ENCODE results near the gene ADAMTS12. TPM values are rescaled to one million over a fixed set of nuclear protein-coding genes. Genes with fewer than 3 reads are reported as not detected.

Gene ADAMTS12
- total and polyA plus RNA-seq, 4 donors, result 0.49 to 6.4 (median 2.3) TPM

GRCh38 chr5:33929925-33930690 is 38.3 kb upstream of the ADAMTS12 start:
- TF ChIP-seq YY1 (IDR thresholded peaks at IDR 0.05), result no peak
- no peak for TF ChIP-seq EGR1 (IDR thresholded peaks at IDR 0.05; ENCODE audit: low read depth in 2 of 2)
- TF ChIP-seq JUND (IDR thresholded peaks at IDR 0.05), result no peak
- no peak for TF ChIP-seq TAF1 (conservative IDR thresholded peaks at IDR 0.05)
- TF ChIP-seq RAD21 (IDR thresholded peaks at IDR 0.05), result no peak
- no peak for TF ChIP-seq HNF4G (IDR thresholded peaks at IDR 0.05)
- TF ChIP-seq, protein P1, sequence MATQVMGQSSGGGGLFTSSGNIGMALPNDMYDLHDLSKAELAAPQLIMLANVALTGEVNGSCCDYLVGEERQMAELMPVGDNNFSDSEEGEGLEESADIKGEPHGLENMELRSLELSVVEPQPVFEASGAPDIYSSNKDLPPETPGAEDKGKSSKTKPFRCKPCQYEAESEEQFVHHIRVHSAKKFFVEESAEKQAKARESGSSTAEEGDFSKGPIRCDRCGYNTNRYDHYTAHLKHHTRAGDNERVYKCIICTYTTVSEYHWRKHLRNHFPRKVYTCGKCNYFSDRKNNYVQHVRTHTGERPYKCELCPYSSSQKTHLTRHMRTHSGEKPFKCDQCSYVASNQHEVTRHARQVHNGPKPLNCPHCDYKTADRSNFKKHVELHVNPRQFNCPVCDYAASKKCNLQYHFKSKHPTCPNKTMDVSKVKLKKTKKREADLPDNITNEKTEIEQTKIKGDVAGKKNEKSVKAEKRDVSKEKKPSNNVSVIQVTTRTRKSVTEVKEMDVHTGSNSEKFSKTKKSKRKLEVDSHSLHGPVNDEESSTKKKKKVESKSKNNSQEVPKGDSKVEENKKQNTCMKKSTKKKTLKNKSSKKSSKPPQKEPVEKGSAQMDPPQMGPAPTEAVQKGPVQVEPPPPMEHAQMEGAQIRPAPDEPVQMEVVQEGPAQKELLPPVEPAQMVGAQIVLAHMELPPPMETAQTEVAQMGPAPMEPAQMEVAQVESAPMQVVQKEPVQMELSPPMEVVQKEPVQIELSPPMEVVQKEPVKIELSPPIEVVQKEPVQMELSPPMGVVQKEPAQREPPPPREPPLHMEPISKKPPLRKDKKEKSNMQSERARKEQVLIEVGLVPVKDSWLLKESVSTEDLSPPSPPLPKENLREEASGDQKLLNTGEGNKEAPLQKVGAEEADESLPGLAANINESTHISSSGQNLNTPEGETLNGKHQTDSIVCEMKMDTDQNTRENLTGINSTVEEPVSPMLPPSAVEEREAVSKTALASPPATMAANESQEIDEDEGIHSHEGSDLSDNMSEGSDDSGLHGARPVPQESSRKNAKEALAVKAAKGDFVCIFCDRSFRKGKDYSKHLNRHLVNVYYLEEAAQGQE (IDR thresholded peaks at IDR 0.05), result no peak
- no peak for TF ChIP-seq SP1 (IDR thresholded peaks at IDR 0.05)
- TF ChIP-seq HNF4A (conservative IDR thresholded peaks at IDR 0.05), result no peak
- TF ChIP-seq CTCF (IDR thresholded peaks at IDR 0.05; ENCODE audit: low read depth, low read length, missing input control), result no peak
- H3K9me3 ChIP-seq (ENCODE audit: control insufficient read depth in 4 of 4, low read length in 3 of 4), result no peaks in the 10 kb centered on the region
- H3K4me1 ChIP-seq (ENCODE audit: control insufficient read depth in 4 of 4, insufficient read depth in 4 of 4, low read length in 3 of 4), result no peaks in the 10 kb centered on the region
- H3K27me3 ChIP-seq (ENCODE audit: control insufficient read depth in 4 of 4, insufficient read depth in 4 of 4, low read length in 3 of 4), result no peaks in the 10 kb centered on the region
- no peak overlapping the region for H3K27ac ChIP-seq (ENCODE audit: low read depth in 1 of 2, low read length in 2 of 2)
- DNase-seq (ENCODE audit: low spot score), result no peak
- 84% methylated on average over 6 of the region's 6 CpGs for WGBS
- H3K9ac ChIP-seq (ENCODE audit: low read depth in 1 of 2, low read length in 2 of 2), result no peak overlapping the region
- no peak overlapping the region for H3K4me3 ChIP-seq (ENCODE audit: low read depth in 1 of 3, low read length in 3 of 3)
- H3K36me3 ChIP-seq (ENCODE audit: control insufficient read depth in 4 of 4, insufficient read depth in 3 of 4, low read depth in 1 of 4, low read length in 3 of 4), result no peaks in the 10 kb centered on the region

DNA sequence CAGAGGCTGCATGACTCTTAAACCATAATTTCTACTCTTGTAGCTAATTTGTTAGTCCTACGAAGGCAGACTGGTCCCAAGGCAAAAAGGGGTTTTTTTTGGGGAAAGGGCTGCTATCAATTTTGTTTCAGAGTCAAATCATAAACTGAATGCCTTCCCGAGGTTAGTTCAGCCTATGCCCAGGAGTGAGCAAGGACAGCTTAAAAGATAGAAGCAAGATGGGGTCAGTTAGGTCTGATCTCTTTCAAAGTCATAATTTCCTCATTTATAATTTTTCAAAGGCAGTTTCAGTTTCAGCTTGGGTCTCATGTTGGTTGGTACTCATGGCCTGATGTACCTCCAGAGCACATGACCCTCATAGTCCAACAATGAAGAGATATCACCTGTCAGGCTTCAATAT is 36.5 kb upstream of the ADAMTS12 start:
- H3K27me3 ChIP-seq (ENCODE audit: control insufficient read depth in 4 of 4, insufficient read depth in 4 of 4, low read length in 3 of 4), result no peaks in the 10 kb centered on the region
- H3K4me3 ChIP-seq (ENCODE audit: low read depth in 1 of 3, low read length in 3 of 3), result no peak overlapping the region
- H3K9me3 ChIP-seq (ENCODE audit: control insufficient read depth in 4 of 4, low read length in 3 of 4), result no peaks in the 10 kb centered on the region
- TF ChIP-seq TAF1 (conservative IDR thresholded peaks at IDR 0.05) (no peak), HNF4A (conservative IDR thresholded peaks at IDR 0.05) (no peak), ZBTB33 (IDR thresholded peaks at IDR 0.05) (no peak), NR2F2 (IDR thresholded peaks at IDR 0.05) (no peak), SP1 (IDR thresholded peaks at IDR 0.05) (no peak), FOXA2 (IDR thresholded peaks at IDR 0.05) (no peak), EGR1 (IDR thresholded peaks at IDR 0.05; ENCODE audit: low read depth in 2 of 2) (no peak), GABPA (IDR thresholded peaks at IDR 0.05 in 1 of 2, conservative IDR thresholded peaks at IDR 0.05 in 1 of 2) (no peak), RAD21 (IDR thresholded peaks at IDR 0.05) (no peak), FOXA1 (IDR thresholded peaks at IDR 0.05) (no peak), JUND (IDR thresholded peaks at IDR 0.05) (no peak), CTCF (IDR thresholded peaks at IDR 0.05; ENCODE audit: low read depth, low read length, missing input control) (no peak)
- TF ChIP-seq, protein P2, sequence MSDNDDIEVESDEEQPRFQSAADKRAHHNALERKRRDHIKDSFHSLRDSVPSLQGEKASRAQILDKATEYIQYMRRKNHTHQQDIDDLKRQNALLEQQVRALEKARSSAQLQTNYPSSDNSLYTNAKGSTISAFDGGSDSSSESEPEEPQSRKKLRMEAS (IDR thresholded peaks at IDR 0.05), result no peak
- TF ChIP-seq, protein P3, sequence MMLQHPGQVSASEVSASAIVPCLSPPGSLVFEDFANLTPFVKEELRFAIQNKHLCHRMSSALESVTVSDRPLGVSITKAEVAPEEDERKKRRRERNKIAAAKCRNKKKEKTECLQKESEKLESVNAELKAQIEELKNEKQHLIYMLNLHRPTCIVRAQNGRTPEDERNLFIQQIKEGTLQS (IDR thresholded peaks at IDR 0.05), result no peak
- TF ChIP-seq, protein P1 (IDR thresholded peaks at IDR 0.05), result no peak
- no peak for DNase-seq (ENCODE audit: low spot score)
- H3K36me3 ChIP-seq (ENCODE audit: control insufficient read depth in 4 of 4, insufficient read depth in 3 of 4, low read depth in 1 of 4, low read length in 3 of 4), result no peaks in the 10 kb centered on the region
- WGBS, result 79% methylated on average over 2 of the region's 2 CpGs
- no peaks in the 10 kb centered on the region for H3K4me1 ChIP-seq (ENCODE audit: control insufficient read depth in 4 of 4, insufficient read depth in 4 of 4, low read length in 3 of 4)
- no peak overlapping the region for H3K9ac ChIP-seq (ENCODE audit: low read depth in 1 of 2, low read length in 2 of 2)
- H3K27ac ChIP-seq (ENCODE audit: low read depth in 1 of 2, low read length in 2 of 2), result no peak overlapping the region

Data from liver (tissue), 9 donors.